ENCODE results near the gene ZMYND15. TPM values are rescaled to one million over a fixed set of nuclear protein-coding genes. Genes with fewer than 3 reads are reported as not detected.
A peak's percentile ranks its signal among the peaks of the same experiment; 100 is the strongest.

Gene ZMYND15
- total and polyA plus RNA-seq, 2 experiments from 2014 or later, result 0.16 to 0.32 TPM

GRCh38 chr17:4786516-4786915, 46.9 kb downstream of the ZMYND15 start:
- no peaks in the 10 kb centered on the region for H3K79me2 ChIP-seq (ENCODE audit: insufficient read depth)
- H3K36me3 ChIP-seq (ENCODE audit: low read depth), result no peaks in the 10 kb centered on the region
- no peaks in the 10 kb centered on the region for H4K20me1 ChIP-seq (ENCODE audit: insufficient read depth)
- H3K9me2 ChIP-seq (ENCODE audit: insufficient read depth), result no peaks in the 10 kb centered on the region
- H3K4me1 ChIP-seq (ENCODE audit: insufficient read depth), result peaks cover 19% of the 10 kb centered on the region; the same call in 1 of the 2 replicates
- no peak overlapping the region for H3K27ac ChIP-seq
- H3K9ac ChIP-seq, result peak overlapping the region; percentile 6; the same call in 1 of the 2 replicates
- peaks cover 15% of the 10 kb centered on the region for H3F3A ChIP-seq (ENCODE audit: insufficient read depth)
- peak; percentile 21 for DNase-seq
- H3K27me3 ChIP-seq (replicated peaks; ENCODE audit: insufficient read depth), result peaks cover 23% of the 10 kb centered on the region
- in situ Hi-C loops (cut with MboI), result no loop called here
- H3K9me3 ChIP-seq (ENCODE audit: low read depth), result no peaks in the 10 kb centered on the region
- H2AFZ ChIP-seq, result peak overlapping the region; percentile 84
- H3K4me2 ChIP-seq (ENCODE audit: unreplicated experiment), result peak overlapping the region; percentile 88
- 22 to 25% methylated on average over 6 of the region's 6 CpGs for WGBS, 2 experiments (ENCODE audit: low coverage in 1 of 2, low lambda C conversion rate in 2 of 2, missing lambda C conversion rate in 2 of 2)
- peak overlapping the region; percentile 64 for H3K4me3 ChIP-seq
- TF ChIP-seq EZH2phosphoT487 (IDR thresholded peaks at IDR 0.05; ENCODE audit: insufficient read depth, low read depth) (no peak), EZH2 (IDR thresholded peaks at IDR 0.05; ENCODE audit: insufficient read depth, poor library complexity, severe bottlenecking) (no peak)

- WGBS, 2 experiments (ENCODE audit: low coverage in 1 of 2, low lambda C conversion rate in 2 of 2, missing lambda C conversion rate in 2 of 2), result 86% methylated on average over 14 of the region's 14 CpGs
Observed at GRCh38 chr17:4788159-4788806, 48.6 kb downstream of the ZMYND15 start.

GRCh38 chr17:4788807-4789700, 49.4 kb downstream of the ZMYND15 start, which contains the start of gene GLTPD2:
GLTPD2 (plus strand) TSS chr17:4788964; CDS start chr17:4789012, 48 bp downstream.
- peak within 1 kb of the TSS; percentile 83 for H2AFZ ChIP-seq
- DNase-seq, result no peak
- no peaks in the 10 kb centered on the region for H3K79me2 ChIP-seq (ENCODE audit: insufficient read depth)
- H3K4me2 ChIP-seq (ENCODE audit: unreplicated experiment), result peak within 1 kb of the TSS; percentile 84
- no peak for TF ChIP-seq EZH2phosphoT487 (IDR thresholded peaks at IDR 0.05; ENCODE audit: insufficient read depth, low read depth)
- no peak for TF ChIP-seq EZH2 (IDR thresholded peaks at IDR 0.05; ENCODE audit: insufficient read depth, poor library complexity, severe bottlenecking)
- 63 to 66% methylated on average over 57 to 58 of the region's 62 CpGs for WGBS, 2 experiments (ENCODE audit: low coverage in 1 of 2, low lambda C conversion rate in 2 of 2, missing lambda C conversion rate in 2 of 2)
- peaks cover 19% of the 10 kb centered on the region; the same call in 1 of the 2 replicates for H3K4me1 ChIP-seq (ENCODE audit: insufficient read depth)
- H3F3A ChIP-seq (ENCODE audit: insufficient read depth), result peaks cover 15% of the 10 kb centered on the region
- no peaks in the 10 kb centered on the region for H3K9me2 ChIP-seq (ENCODE audit: insufficient read depth)
- no peaks in the 10 kb centered on the region for H3K9me3 ChIP-seq (ENCODE audit: low read depth)
- H3K36me3 ChIP-seq (ENCODE audit: low read depth), result no peaks in the 10 kb centered on the region
- in situ Hi-C loops (cut with MboI), result no loop called here
- H3K4me3 ChIP-seq, result peak within 1 kb of the TSS; percentile 88
- no peaks in the 10 kb centered on the region for H4K20me1 ChIP-seq (ENCODE audit: insufficient read depth)
- H3K27me3 ChIP-seq (replicated peaks; ENCODE audit: insufficient read depth), result peaks cover 4% of the 10 kb centered on the region; the same call in 1 of the 2 replicates
- peak within 1 kb of the TSS; percentile 85 for H3K9ac ChIP-seq
- H3K27ac ChIP-seq, result peak within 1 kb of the TSS; percentile 81

More at GRCh38 chr17:4788159-4788806, 48.6 kb downstream of the ZMYND15 start:
- in situ Hi-C loops (cut with MboI), result no loop called here
- no peak overlapping the region for H3K4me2 ChIP-seq (ENCODE audit: unreplicated experiment)
- peaks cover 15% of the 10 kb centered on the region for H3F3A ChIP-seq (ENCODE audit: insufficient read depth)
- H3K27ac ChIP-seq, result no peak overlapping the region
- no peak for DNase-seq
- no peaks in the 10 kb centered on the region for H3K9me2 ChIP-seq (ENCODE audit: insufficient read depth)
- TF ChIP-seq EZH2phosphoT487 (IDR thresholded peaks at IDR 0.05; ENCODE audit: insufficient read depth, low read depth) (no peak), EZH2 (IDR thresholded peaks at IDR 0.05; ENCODE audit: insufficient read depth, poor library complexity, severe bottlenecking) (no peak)
- H3K4me3 ChIP-seq, result no peak overlapping the region
- H3K36me3 ChIP-seq (ENCODE audit: low read depth), result no peaks in the 10 kb centered on the region
- H3K79me2 ChIP-seq (ENCODE audit: insufficient read depth), result no peaks in the 10 kb centered on the region
- H3K27me3 ChIP-seq (replicated peaks; ENCODE audit: insufficient read depth), result peaks cover 11% of the 10 kb centered on the region; the same call in 1 of the 2 replicates
- no peak overlapping the region for H3K9ac ChIP-seq
- H4K20me1 ChIP-seq (ENCODE audit: insufficient read depth), result no peaks in the 10 kb centered on the region
- no peaks in the 10 kb centered on the region for H3K9me3 ChIP-seq (ENCODE audit: low read depth)
- peaks cover 19% of the 10 kb centered on the region; the same call in 1 of the 2 replicates for H3K4me1 ChIP-seq (ENCODE audit: insufficient read depth)
- no peak overlapping the region for H2AFZ ChIP-seq

- Histone ChIP-seq H3K9me3 (ENCODE audit: low read depth) (no peaks in the 10 kb centered on the region), H3K36me3 (ENCODE audit: low read depth) (no peaks in the 10 kb centered on the region), H3K9ac (peak overlapping the region; percentile 85), H3K9me2 (ENCODE audit: insufficient read depth) (no peaks in the 10 kb centered on the region), H3K4me3 (peak overlapping the region; percentile 88), H3K27ac (peak overlapping the region; percentile 81), H3K4me2 (ENCODE audit: unreplicated experiment) (peak overlapping the region; percentile 84), H3K4me1 (ENCODE audit: insufficient read depth) (peaks cover 19% of the 10 kb centered on the region; the same call in 1 of the 2 replicates), H3F3A (ENCODE audit: insufficient read depth) (peaks cover 15% of the 10 kb centered on the region), H4K20me1 (ENCODE audit: insufficient read depth) (no peaks in the 10 kb centered on the region), H2AFZ (peak overlapping the region; percentile 83), H3K79me2 (ENCODE audit: insufficient read depth) (no peaks in the 10 kb centered on the region), H3K27me3 (replicated peaks; ENCODE audit: insufficient read depth) (no peaks in the 10 kb centered on the region)
- DNase-seq, result no peak
- 1 to 2% methylated on average over 22 to 25 of the region's 25 CpGs for WGBS, 2 experiments (ENCODE audit: low coverage in 1 of 2, low lambda C conversion rate in 2 of 2, missing lambda C conversion rate in 2 of 2)
- no peak for TF ChIP-seq EZH2 (IDR thresholded peaks at IDR 0.05; ENCODE audit: insufficient read depth, poor library complexity, severe bottlenecking)
- TF ChIP-seq EZH2phosphoT487 (IDR thresholded peaks at IDR 0.05; ENCODE audit: insufficient read depth, low read depth), result no peak
- in situ Hi-C loops (cut with MboI), result no loop called here
Observed at GRCh38 chr17:4789701-4789950, 50.0 kb downstream of the ZMYND15 start.

All from GM23248 (cell line).